Stimulated activated effector memory CD8-positive, alpha-beta T cell treated with anti-CD3 and anti-CD28 coated beads, Interleukin-12 subunit alpha, Interleukin-12 subunit beta, amount 100 ng/mL, for 72 hours (primary cell): ENCODE measurements around the gene CDH13.

Experiments
- ATAC-seq: fragments of 150-1000 bp; cut with Tn5 transposase; 2 replicates; pipeline ENCODE4 v1.10.0; 2021
- DNase-seq, 2 donors: peaks; one replicate each; pipeline ENCODE4 v3.0.0; 2021 to 2022; ENCODE audit warnings: low spot score in 2 of 2
- H3K27ac Mint-ChIP-seq: one replicate; pipeline ENCODE4 v1.8.0; 2022; ENCODE audit warnings: mild to moderate bottlenecking, mixed read lengths
- H3K36me3 Mint-ChIP-seq: one replicate; pipeline ENCODE4 v1.8.0; 2022; ENCODE audit warnings: mild to moderate bottlenecking, mixed read lengths
- H3K4me1 Mint-ChIP-seq: one replicate; pipeline ENCODE4 v1.8.0; 2022; ENCODE audit warnings: mixed read lengths
- H3K4me3 Mint-ChIP-seq: one replicate; pipeline ENCODE4 v1.8.0; 2022; ENCODE audit warnings: mild to moderate bottlenecking, mixed read lengths
- H3K9me3 Mint-ChIP-seq: one replicate; pipeline ENCODE4 v1.8.0; 2022; ENCODE audit warnings: mixed read lengths

CDH13 gene

GRCh38 chr16:83308414-83308813 is 681.6 kb downstream of the CDH13 start:
- H3K36me3 Mint-ChIP-seq = no peaks in the 10 kb centered on the region
- H3K4me3 Mint-ChIP-seq = no peak overlapping the region
- ATAC-seq = no peak
- no peak for DNase-seq
- no peaks in the 10 kb centered on the region for H3K4me1 Mint-ChIP-seq
- H3K27ac Mint-ChIP-seq = no peak overlapping the region
- H3K9me3 Mint-ChIP-seq = no peaks in the 10 kb centered on the region

- no peaks in the 10 kb centered on the region for H3K36me3 Mint-ChIP-seq
- no peaks in the 10 kb centered on the region for H3K4me1 Mint-ChIP-seq
- DNase-seq (no peak), ATAC-seq (no peak)
- H3K4me3 Mint-ChIP-seq = no peak overlapping the region
- no peaks in the 10 kb centered on the region for H3K9me3 Mint-ChIP-seq
- H3K27ac Mint-ChIP-seq = no peak overlapping the region
These were observed 684.0 kb downstream of the CDH13 start for GRCh38 chr16:83310816-83311215.

GRCh38 chr16:83312015-83312717 is 685.4 kb downstream of the CDH13 start:
- H3K27ac Mint-ChIP-seq = no peak overlapping the region
- no peaks in the 10 kb centered on the region for H3K36me3 Mint-ChIP-seq
- ATAC-seq (no peak), DNase-seq (no peak)
- H3K4me3 Mint-ChIP-seq = no peak overlapping the region
- no peaks in the 10 kb centered on the region for H3K9me3 Mint-ChIP-seq
- H3K4me1 Mint-ChIP-seq = no peaks in the 10 kb centered on the region

GRCh38 chr16:83312718-83313245 is 686.0 kb downstream of the CDH13 start:
- ATAC-seq (no peak), DNase-seq (no peak)
- H3K4me1 Mint-ChIP-seq = no peaks in the 10 kb centered on the region
- H3K36me3 Mint-ChIP-seq = no peaks in the 10 kb centered on the region
- H3K9me3 Mint-ChIP-seq = no peaks in the 10 kb centered on the region
- H3K4me3 Mint-ChIP-seq = no peak overlapping the region
- no peak overlapping the region for H3K27ac Mint-ChIP-seq

GRCh38 chr16:83315271-83315670 is 688.5 kb downstream of the CDH13 start:
- no peaks in the 10 kb centered on the region for H3K9me3 Mint-ChIP-seq

GRCh38 chr16:83316458-83316857 is 689.7 kb downstream of the CDH13 start:
- no peak for DNase-seq
- no peaks in the 10 kb centered on the region for H3K9me3 Mint-ChIP-seq
- H3K27ac Mint-ChIP-seq = no peak overlapping the region
- no peaks in the 10 kb centered on the region for H3K4me1 Mint-ChIP-seq
- no peak for ATAC-seq
- no peaks in the 10 kb centered on the region for H3K36me3 Mint-ChIP-seq
- no peak overlapping the region for H3K4me3 Mint-ChIP-seq

More at GRCh38 chr16:83315271-83315670, 688.5 kb downstream of the CDH13 start:
- Mint-ChIP-seq H3K4me1 (no peaks in the 10 kb centered on the region), H3K27ac (no peak overlapping the region), H3K4me3 (no peak overlapping the region), H3K36me3 (no peaks in the 10 kb centered on the region)
- no peak for DNase-seq
- ATAC-seq = no peak

GRCh38 chr16:83318390-83318789 is 691.6 kb downstream of the CDH13 start:
- Mint-ChIP-seq H3K4me3 (no peak overlapping the region), H3K9me3 (no peaks in the 10 kb centered on the region), H3K4me1 (no peaks in the 10 kb centered on the region), H3K36me3 (no peaks in the 10 kb centered on the region), H3K27ac (no peak overlapping the region)
- ATAC-seq (no peak), DNase-seq (no peak)

GRCh38 chr16:83328936-83329335 is 702.2 kb downstream of the CDH13 start:
- no peaks in the 10 kb centered on the region for H3K36me3 Mint-ChIP-seq
- DNase-seq = no peak
- H3K4me3 Mint-ChIP-seq = no peak overlapping the region
- ATAC-seq = no peak
- no peaks in the 10 kb centered on the region for H3K9me3 Mint-ChIP-seq
- no peaks in the 10 kb centered on the region for H3K4me1 Mint-ChIP-seq
- no peak overlapping the region for H3K27ac Mint-ChIP-seq

- Mint-ChIP-seq H3K4me1 (no peaks in the 10 kb centered on the region), H3K27ac (no peak overlapping the region), H3K9me3 (no peaks in the 10 kb centered on the region), H3K4me3 (no peak overlapping the region), H3K36me3 (no peaks in the 10 kb centered on the region)
- no peak for DNase-seq
- no peak for ATAC-seq
These were observed 702.7 kb downstream of the CDH13 start for GRCh38 chr16:83329441-83329840.

GRCh38 chr16:83330251-83330650 is 703.5 kb downstream of the CDH13 start:
- H3K4me3 Mint-ChIP-seq = no peak overlapping the region
- H3K27ac Mint-ChIP-seq = no peak overlapping the region
- ATAC-seq = no peak
- no peaks in the 10 kb centered on the region for H3K4me1 Mint-ChIP-seq
- H3K36me3 Mint-ChIP-seq = no peaks in the 10 kb centered on the region
- DNase-seq = no peak
- H3K9me3 Mint-ChIP-seq = no peaks in the 10 kb centered on the region

GRCh38 chr16:83335076-83335475 is 708.3 kb downstream of the CDH13 start:
- ATAC-seq (no peak), DNase-seq (no peak)
- H3K4me3 Mint-ChIP-seq = no peak overlapping the region
- no peak overlapping the region for H3K27ac Mint-ChIP-seq
- H3K4me1 Mint-ChIP-seq = no peaks in the 10 kb centered on the region
- H3K36me3 Mint-ChIP-seq = no peaks in the 10 kb centered on the region
- no peaks in the 10 kb centered on the region for H3K9me3 Mint-ChIP-seq

GRCh38 chr16:83336603-83337002 is 709.8 kb downstream of the CDH13 start:
- H3K4me3 Mint-ChIP-seq = no peak overlapping the region
- no peaks in the 10 kb centered on the region for H3K9me3 Mint-ChIP-seq
- no peak overlapping the region for H3K27ac Mint-ChIP-seq
- no peaks in the 10 kb centered on the region for H3K4me1 Mint-ChIP-seq
- no peaks in the 10 kb centered on the region for H3K36me3 Mint-ChIP-seq
- ATAC-seq = no peak
- DNase-seq = no peak

- Mint-ChIP-seq H3K4me3 (no peak overlapping the region), H3K27ac (no peak overlapping the region), H3K9me3 (no peaks in the 10 kb centered on the region), H3K36me3 (no peaks in the 10 kb centered on the region), H3K4me1 (no peaks in the 10 kb centered on the region)
- DNase-seq (no peak), ATAC-seq (no peak)
These were observed 711.4 kb downstream of the CDH13 start for GRCh38 chr16:83338138-83338537.

GRCh38 chr16:83338941-83339340 is 712.2 kb downstream of the CDH13 start:
- Mint-ChIP-seq H3K36me3 (no peaks in the 10 kb centered on the region), H3K4me3 (no peak overlapping the region), H3K9me3 (no peaks in the 10 kb centered on the region), H3K4me1 (no peaks in the 10 kb centered on the region), H3K27ac (no peak overlapping the region)
- DNase-seq (no peak), ATAC-seq (no peak)

GRCh38 chr16:83343935-83344366 is 717.2 kb downstream of the CDH13 start:
- ATAC-seq (no peak), DNase-seq (no peak)
- no peaks in the 10 kb centered on the region for H3K4me1 Mint-ChIP-seq
- H3K9me3 Mint-ChIP-seq = peaks cover 2% of the 10 kb centered on the region
- H3K27ac Mint-ChIP-seq = no peak overlapping the region
- no peaks in the 10 kb centered on the region for H3K36me3 Mint-ChIP-seq
- no peak overlapping the region for H3K4me3 Mint-ChIP-seq

- DNase-seq = no peak
- ATAC-seq = no peak
- peaks cover 2% of the 10 kb centered on the region for H3K9me3 Mint-ChIP-seq
- no peak overlapping the region for H3K4me3 Mint-ChIP-seq
- no peak overlapping the region for H3K27ac Mint-ChIP-seq
- H3K36me3 Mint-ChIP-seq = no peaks in the 10 kb centered on the region
- H3K4me1 Mint-ChIP-seq = no peaks in the 10 kb centered on the region
These were observed 719.3 kb downstream of the CDH13 start for GRCh38 chr16:83345846-83346640.
